AG04449 (cell line): Measurements from ENCODE around the gene TANGO6.

Experiments
- CTCF ChIA-PET: fragments of 350-600 bp; formaldehyde crosslinking; extraction: SDS; loops from one replicate; lab custom pipeline; 2021; ENCODE audit warnings: antibody characterized with exemption; lab: Yijun Ruan, JAX
- POLR2A ChIA-PET: fragments of 400-600, 350-600 bp; formaldehyde crosslinking; extraction: SDS; loops from one replicate; lab custom pipeline; 2020; ENCODE audit warnings: antibody characterized with exemption, inconsistent platforms; lab: Yijun Ruan, JAX
- DNase-seq: peaks from one replicate; pipeline ENCODE4 v3.0.0-alpha.2; 2010; ENCODE audit warnings: low read depth, low spot score
- H3K4me3 ChIP-seq: 2 replicates; pipeline ENCODE4 v1.5.1; 2011; ENCODE audit warnings: low read depth, mild to moderate bottlenecking, control low read depth, low read length
- TF ChIP-seq, protein P1 (sequence below): IDR thresholded peaks from one replicate; pipeline ENCODE4 v1.5.1; 2011; ENCODE audit warnings: mild to moderate bottlenecking, moderate library complexity, low read length, control low read depth, inconsistent platforms; ENCODE audit not compliant: insufficient read depth; ENCODE audit errors: missing control alignments

TANGO6 gene

GRCh38 chr16:68843482-68844210 lies at the start of gene TANGO6:
Gene TANGO6, plus strand, starts transcription at chr16:68843531. Its CDS starts 87 bp downstream, at chr16:68843618.
- peak within 1 kb of the TSS; percentile 86 for H3K4me3 ChIP-seq
- ChIA-PET POLR2A (interaction anchor here (1.6 kb wide), 1 partner anchor 253 kb away, joined by 5 read pairs; no protein-coding TSS in a partner anchor), CTCF (interaction anchor here (0.8 to 11.2 kb wide), 22 partner anchors 8 to 430 kb away, joined by 3 to 303 read pairs (median 4); no protein-coding TSS in a partner anchor)
- no peak for DNase-seq
- TF ChIP-seq, protein P1, sequence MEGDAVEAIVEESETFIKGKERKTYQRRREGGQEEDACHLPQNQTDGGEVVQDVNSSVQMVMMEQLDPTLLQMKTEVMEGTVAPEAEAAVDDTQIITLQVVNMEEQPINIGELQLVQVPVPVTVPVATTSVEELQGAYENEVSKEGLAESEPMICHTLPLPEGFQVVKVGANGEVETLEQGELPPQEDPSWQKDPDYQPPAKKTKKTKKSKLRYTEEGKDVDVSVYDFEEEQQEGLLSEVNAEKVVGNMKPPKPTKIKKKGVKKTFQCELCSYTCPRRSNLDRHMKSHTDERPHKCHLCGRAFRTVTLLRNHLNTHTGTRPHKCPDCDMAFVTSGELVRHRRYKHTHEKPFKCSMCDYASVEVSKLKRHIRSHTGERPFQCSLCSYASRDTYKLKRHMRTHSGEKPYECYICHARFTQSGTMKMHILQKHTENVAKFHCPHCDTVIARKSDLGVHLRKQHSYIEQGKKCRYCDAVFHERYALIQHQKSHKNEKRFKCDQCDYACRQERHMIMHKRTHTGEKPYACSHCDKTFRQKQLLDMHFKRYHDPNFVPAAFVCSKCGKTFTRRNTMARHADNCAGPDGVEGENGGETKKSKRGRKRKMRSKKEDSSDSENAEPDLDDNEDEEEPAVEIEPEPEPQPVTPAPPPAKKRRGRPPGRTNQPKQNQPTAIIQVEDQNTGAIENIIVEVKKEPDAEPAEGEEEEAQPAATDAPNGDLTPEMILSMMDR: peak; percentile 50

DNA sequence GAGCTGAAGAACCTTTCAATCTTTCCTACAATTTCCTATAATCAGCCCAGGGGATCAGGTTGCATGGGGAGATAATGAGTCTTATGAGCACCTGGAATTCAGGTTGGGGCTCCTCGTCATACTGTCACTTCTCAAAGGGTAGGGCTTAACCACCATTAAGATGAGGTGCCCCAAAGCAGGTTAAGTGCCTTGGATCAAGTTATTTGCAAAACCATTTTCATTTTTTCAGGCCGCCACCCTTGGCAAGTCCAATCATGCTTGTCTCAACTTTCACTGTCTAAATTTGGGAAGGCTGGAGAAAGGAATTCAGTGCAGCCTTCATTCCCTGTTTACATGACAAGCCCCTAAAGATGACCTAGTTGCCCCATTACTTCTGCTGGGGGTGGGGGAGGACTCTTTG lies 44.9 kb upstream of the TANGO6 start:
- TF ChIP-seq, protein P1: no peak
- ChIA-PET POLR2A (no interaction called here), CTCF (interaction anchor here (0.7 to 4.4 kb wide), 6 partner anchors 7 to 269 kb away, joined by 3 to 29 read pairs (median 16); no protein-coding TSS in a partner anchor)
- no peak for DNase-seq
- no peak overlapping the region for H3K4me3 ChIP-seq

- peak; percentile 40 for DNase-seq
- ChIA-PET CTCF (interaction anchor here (0.8 to 4.4 kb wide), 28 partner anchors 9 to 323 kb away, joined by 3 to 29 read pairs (median 4); no protein-coding TSS in a partner anchor), POLR2A (no interaction called here)
- TF ChIP-seq, protein P1: peak; percentile 77
- H3K4me3 ChIP-seq: no peak overlapping the region
Measured at GRCh38 chr16:68800257-68800875, 43.0 kb upstream of the TANGO6 start.

GRCh38 chr16:68802190-68802589 lies 41.1 kb upstream of the TANGO6 start:
- CTCF ChIA-PET: interaction anchor here (1.1 to 4.0 kb wide), 3 partner anchors 11 to 212 kb away, joined by 4 to 16 read pairs (median 6); no protein-coding TSS in a partner anchor
- POLR2A ChIA-PET: no interaction called here
- no peak for DNase-seq
- TF ChIP-seq, protein P1: no peak
- H3K4me3 ChIP-seq: no peak overlapping the region

DNA sequence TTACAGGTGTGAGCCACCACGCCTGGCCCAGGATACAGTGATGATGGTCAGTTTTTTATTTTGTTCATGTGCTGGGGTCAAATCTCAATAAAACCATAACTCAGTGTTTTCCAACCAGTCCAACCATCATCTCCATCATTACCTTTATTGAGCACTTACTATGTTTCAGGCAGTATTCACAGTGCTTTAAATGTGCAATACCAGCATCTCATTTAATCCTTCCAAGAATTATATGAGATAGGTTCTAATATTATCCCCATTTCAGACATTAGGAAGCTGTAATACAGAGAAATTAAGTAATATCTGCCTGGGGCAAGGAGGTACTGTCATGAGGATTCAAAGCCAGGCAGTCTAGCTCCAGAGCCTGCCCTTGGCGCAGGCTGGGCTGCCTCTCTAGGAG lies 36.9 kb upstream of the TANGO6 start:
- TF ChIP-seq, protein P1: no peak
- DNase-seq: no peak
- CTCF ChIA-PET: interaction anchor here (1.5 kb wide), 1 partner anchor 41 kb away, joined by 5 read pairs; no protein-coding TSS in a partner anchor
- POLR2A ChIA-PET: no interaction called here
- H3K4me3 ChIP-seq: no peak overlapping the region

- CTCF ChIA-PET: interaction anchor here (1.2 to 2.2 kb wide), 3 partner anchors 40 to 317 kb away, joined by 4 to 6 read pairs (median 5); no protein-coding TSS in a partner anchor
Measured at GRCh38 chr16:68806981-68807380, 36.4 kb upstream of the TANGO6 start.

More at GRCh38 chr16:68806981-68807380, 36.4 kb upstream of the TANGO6 start:
- no peak overlapping the region for H3K4me3 ChIP-seq
- TF ChIP-seq, protein P1: no peak
- POLR2A ChIA-PET: no interaction called here
- no peak for DNase-seq
